NCI-H146 treated with DMSO at 0.1 percent for 48 hours (cell line): Measurements from ENCODE around the gene BET1.
"Not testable (repeated sequence)": the region's sequence is repeated elsewhere in the genome, so short reads cannot be mapped to it uniquely, and the experiment has no call there.

Experiments
- DNase-seq: peaks from one replicate; lab custom pipeline; 2025; ENCODE audit not compliant: unreplicated experiment; lab: John Stamatoyannopoulos, UW

BET1 gene

GRCh38 chr7:94004024-94004951, at the start of gene BET1:
BET1 (minus strand) TSS chr7:94004355; CDS start chr7:94004216, 139 bp downstream.
- peak; percentile 81 for DNase-seq

DNA sequence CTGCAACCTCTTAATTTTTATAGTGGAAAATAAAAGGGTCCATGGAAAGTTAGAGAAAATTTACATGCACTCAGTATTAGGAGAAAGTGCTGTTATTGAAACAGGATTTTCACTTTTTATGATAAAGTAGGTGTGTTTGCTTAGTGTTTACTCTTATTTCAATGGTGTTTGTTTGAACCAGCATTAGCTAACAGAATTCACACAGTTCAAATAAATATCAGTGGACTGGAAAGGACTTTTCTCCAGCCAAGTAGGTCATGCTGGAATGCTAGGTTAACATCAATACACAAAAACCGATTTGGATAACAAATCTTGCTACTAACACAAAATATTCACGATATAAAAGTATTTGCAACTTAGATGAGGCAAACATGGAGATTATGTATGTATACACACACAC, 49.4 kb upstream of the BET1 start:
- no peak for DNase-seq

- no peak for DNase-seq
Measured at GRCh38 chr7:94052398-94053180, 48.4 kb upstream of the BET1 start.

DNA sequence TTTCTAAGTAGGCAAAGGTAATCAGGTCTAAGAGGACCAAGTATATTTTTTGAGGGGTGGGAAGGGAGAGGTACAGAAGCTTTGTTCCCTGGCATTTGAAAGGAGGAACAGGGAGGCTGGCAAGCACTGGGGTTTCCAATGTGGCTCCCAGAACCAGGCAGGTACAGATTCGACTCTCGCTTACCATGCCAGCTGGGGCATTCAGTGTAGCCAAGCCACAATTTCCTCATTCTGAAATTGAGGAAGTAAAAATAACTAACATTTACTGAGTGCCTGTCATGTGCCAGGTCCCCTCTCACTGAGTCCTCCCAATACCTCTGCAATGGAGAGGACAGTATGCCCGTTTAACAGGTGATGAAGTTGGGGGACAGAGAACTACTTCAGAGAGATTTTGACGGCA, 45.9 kb upstream of the BET1 start:
- DNase-seq: no peak

- DNase-seq: no peak
Measured at GRCh38 chr7:94049615-94050014, 45.5 kb upstream of the BET1 start.

DNA sequence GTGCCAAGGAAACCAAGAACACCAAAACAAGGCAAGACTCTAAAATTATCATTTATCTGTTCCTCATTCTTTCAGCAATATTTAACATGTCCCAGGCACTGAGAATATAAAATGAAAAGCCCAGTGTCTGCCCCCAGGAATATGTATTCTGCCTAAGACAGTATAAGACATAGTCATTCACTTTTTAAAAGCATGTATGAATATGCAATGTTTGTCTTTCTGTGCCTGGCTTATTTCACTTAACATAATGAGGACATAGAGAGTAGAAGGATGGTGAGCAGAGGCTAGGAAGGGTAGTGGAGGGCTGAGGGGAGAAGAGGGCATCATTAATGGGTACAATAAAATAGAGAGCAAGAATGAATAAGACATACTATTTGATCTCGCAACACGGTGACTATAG, 44.6 kb upstream of the BET1 start:
- no peak for DNase-seq

- no peak for DNase-seq
Measured at GRCh38 chr7:94047956-94048355, 43.8 kb upstream of the BET1 start.

GRCh38 chr7:94045581-94045980, 41.4 kb upstream of the BET1 start:
- no peak for DNase-seq

DNA sequence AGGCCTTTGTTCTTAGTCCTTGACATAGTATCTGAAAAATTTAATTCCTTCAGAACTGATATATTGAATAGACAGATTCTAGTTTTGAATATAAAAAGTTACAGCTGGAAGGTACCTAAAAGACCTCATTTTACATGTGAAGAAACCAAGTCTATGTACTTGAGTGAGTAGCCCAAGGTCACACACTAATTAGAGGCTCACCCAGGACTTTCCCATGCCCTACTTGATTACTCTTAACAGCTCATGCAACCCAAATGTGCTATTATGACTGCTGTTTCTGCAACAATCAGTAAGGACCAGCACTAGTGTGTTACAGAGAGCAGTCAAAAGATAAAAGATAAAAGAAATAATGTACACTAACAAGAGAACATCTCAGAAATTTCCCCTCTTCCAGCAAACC, 40.7 kb upstream of the BET1 start:
- no peak for DNase-seq

- DNase-seq: no peak
Measured at GRCh38 chr7:94043299-94043698, 39.1 kb upstream of the BET1 start.

DNA sequence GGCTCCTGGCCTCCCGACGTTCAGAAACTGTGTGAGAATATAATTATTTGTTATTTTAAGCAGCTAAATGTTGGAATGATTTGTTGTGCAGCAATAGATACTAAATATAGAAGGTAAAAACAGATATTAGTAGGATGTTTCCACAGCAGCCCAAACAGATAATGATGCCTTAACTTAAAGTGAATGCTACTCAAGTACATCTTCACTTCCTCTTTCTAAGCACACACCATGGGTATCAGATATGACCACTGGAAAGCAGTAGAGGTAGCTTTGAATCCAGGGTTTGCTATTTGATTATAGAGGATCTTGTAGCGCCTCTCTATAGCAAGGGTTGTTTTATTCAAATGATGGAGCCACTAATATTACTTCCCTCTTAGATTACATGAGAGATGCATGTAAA, 38.2 kb upstream of the BET1 start:
- no peak for DNase-seq

DNA sequence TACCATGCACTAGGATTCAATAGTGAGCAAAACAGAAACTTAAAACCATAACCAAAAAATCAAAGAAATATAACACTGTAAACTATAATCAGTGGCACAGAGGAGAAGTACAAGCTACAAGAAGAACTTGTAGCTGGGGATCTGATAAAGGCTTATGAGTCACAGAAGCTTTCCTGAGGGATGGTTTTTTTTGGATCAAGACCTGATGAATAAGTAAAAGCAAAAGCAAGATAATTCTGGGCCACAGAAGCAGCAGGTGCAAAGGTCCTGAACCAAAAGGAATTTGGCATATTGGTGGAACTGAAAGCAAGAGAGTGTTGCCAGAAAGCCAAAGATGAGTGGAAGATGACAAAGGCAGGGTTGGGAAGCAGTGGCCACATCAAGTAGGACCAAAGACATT, 37.4 kb upstream of the BET1 start:
- no peak for DNase-seq

GRCh38 chr7:94040254-94040653, 36.1 kb upstream of the BET1 start:
- no peak for DNase-seq

DNA sequence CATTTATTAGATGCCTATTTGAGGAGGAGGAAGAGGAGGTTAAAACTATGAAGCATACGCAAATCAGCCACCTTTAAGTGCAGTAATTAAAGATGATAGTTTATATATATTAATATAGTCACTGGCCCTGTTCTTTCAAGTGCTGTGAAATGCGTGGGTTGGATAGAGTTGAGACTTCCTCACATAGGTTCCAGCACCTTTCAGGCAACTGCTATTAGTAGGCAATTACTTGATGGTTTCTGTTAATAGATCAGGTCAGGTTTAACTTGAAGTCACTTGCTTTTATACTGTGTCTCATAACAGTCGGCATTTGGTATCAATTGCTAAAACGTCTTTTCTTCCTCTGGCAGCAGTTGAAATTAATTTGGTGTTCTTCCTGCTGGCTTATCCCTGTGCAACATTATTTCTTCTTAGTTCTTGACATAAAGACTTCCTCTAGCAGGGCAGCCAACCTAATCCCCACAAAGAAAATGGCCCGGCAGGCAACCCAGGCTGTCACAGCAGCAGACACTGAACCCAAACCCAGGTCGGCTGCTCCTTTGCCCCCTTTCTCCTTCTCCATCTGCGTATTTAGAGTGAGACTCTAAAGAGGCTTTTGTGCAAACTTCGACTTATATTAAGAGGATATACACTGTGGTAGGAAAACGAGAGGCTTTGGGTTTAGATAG, 35.3 kb upstream of the BET1 start:
- DNase-seq: no peak

- no peak for DNase-seq
Measured at GRCh38 chr7:94031865-94032264, 27.7 kb upstream of the BET1 start.

GRCh38 chr7:94030634-94031033, 26.5 kb upstream of the BET1 start:
- DNase-seq: no peak

DNA sequence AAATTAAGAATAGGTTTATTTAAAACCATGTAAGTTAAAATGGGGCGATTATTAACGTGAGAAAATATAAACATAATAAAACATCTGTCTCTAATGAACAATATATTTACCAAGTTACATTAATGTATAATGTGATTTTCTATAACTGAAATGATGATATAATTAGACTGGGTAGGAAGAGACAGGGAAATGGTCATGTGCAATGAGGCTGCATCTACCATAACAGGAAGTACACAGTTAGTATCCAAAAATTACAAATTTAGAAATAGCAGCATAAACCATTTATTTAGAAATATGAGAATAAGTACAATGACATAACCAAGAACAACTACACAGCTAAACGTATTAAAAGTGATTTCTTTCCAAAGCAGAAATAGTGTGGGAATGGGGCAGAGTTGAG, 25.8 kb upstream of the BET1 start:
- no peak for DNase-seq

- no peak for DNase-seq
Measured at GRCh38 chr7:94028768-94029167, 24.6 kb upstream of the BET1 start.

GRCh38 chr7:94026619-94027018, 22.5 kb upstream of the BET1 start:
- not testable (repeated sequence) for DNase-seq

DNA sequence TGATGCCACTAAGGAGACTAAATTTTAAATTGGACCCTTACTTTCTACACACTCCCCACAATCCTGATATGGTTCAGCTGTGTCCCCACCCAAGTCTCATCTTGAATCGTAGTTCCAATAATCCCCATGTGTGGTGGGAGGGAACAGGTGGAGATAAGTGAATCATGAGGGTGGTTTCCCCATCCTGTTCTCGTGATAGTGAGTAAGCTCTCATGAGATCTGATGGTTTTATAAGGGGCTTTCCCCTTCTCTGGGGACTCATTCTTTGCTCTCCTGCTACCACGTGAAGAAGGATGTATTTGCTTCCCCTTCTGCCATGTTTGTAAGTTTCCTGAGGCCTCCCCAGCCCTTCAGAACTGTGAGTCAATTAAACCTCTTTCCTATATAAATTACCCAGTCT, 18.4 kb upstream of the BET1 start:
- no peak for DNase-seq

GRCh38 chr7:94016786-94017185, 12.6 kb upstream of the BET1 start:
- DNase-seq: no peak

DNA sequence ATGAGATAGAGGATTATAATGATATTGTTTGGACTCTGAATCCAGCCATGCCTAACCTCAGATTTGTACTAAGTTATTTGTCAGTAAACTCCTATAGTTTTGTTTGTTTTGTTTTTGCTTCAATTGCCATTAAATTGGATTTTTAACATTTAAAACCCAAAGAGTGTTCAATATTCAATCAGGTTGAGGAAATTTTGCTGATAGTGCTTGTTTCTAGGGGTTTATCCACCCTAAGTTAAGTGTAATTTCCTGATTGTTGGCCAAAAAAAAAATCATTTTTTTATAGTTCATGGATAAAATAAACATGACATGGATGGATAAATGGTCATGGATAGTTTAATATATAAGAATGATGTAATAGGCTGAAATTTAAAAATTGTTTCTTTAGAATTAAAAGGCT, 11.4 kb upstream of the BET1 start:
- DNase-seq: no peak
